HG02884 (cell line): ENCODE measurements around the gene ARRDC2.

Experiments used
- ATAC-seq: cut with Tn5 transposase; IDR thresholded peaks from one replicate; pipeline ENCODE4 v1.9.1; 2021; ENCODE audit warnings: mild to moderate bottlenecking, moderate library complexity; ENCODE audit not compliant: unreplicated experiment

Gene ARRDC2

GRCh38 chr19:18057557-18057956, 49.6 kb downstream of the ARRDC2 start:
- no peak for ATAC-seq

GRCh38 chr19:18058208-18059009, 50.4 kb downstream of the ARRDC2 start:
- no peak for ATAC-seq

GRCh38 chr19:18059297-18059696, 51.3 kb downstream of the ARRDC2 start:
- no peak for ATAC-seq

- no peak for ATAC-seq
Observed at GRCh38 chr19:18059902-18060301, 51.9 kb downstream of the ARRDC2 start.

- ATAC-seq: no peak
Observed at GRCh38 chr19:18060472-18060871, 52.5 kb downstream of the ARRDC2 start.

- ATAC-seq: no peak
Observed at GRCh38 chr19:18062028-18062427, 54.1 kb downstream of the ARRDC2 start.

GRCh38 chr19:18063463-18063862, 55.5 kb downstream of the ARRDC2 start:
- no peak for ATAC-seq
